ENCODE measurements around the gene TUBB4B.
A peak's percentile ranks its signal among the peaks of the same experiment; 100 is the strongest.

The TUBB4B gene

DNA sequence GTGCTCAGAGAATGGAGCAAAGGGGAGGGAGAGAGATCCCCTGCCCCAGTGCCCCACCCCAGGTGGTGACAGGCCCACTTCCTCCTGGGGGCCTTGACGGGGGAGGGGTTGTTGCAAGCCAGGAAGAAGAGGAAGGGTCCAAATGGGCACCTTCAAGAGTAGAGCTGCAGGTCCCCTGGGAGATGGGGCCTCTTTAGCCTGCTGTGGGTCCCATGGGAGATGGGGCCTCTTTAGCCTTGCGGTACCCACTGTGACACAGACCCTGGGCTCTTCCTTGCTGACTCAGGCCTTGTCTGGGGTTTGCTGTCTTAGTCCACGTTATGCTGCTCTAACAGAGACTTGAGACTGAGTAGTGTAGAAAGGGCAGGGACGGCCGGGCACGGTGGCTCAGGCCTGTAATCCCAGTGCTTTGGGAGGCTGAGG, 26.9 kb downstream of the TUBB4B start:
- no peak for DNase-seq (ENCODE audit: insufficient read length, low spot score)
- FAIRE-seq = no peak

DNA sequence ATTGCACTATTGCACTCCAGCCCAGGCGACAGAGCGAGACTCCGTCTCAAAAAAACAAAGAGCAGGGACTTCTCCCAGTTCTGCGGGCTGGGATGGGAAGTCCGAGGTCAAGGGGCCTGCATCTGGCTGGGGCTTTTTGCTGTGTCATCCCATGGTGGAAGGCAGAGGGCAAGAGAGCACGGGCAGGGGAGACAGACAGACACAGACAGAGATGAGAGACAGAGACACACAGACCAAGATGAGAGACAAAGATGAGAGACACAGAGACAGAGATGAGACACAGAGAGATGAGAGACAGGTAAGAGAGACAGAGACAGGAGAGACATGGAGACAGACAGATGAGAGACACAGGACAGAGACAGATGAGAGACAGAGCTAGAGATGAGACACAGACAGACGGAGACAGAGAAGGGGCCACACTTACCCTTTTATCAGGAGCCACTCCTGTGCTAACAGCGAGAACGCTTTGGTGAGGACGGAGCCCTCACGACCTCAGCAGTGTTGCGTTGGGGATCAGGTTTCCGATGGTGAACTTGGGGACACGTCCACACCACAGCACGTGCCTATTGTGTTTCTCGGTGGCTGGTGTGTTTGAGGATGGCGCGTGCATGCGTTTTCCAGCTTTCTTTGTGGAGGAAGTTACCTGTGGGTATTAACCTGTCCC, 27.6 kb downstream of the TUBB4B start:
- DNase-seq (ENCODE audit: insufficient read length, low spot score) = no peak
- FAIRE-seq = no peak

DNA sequence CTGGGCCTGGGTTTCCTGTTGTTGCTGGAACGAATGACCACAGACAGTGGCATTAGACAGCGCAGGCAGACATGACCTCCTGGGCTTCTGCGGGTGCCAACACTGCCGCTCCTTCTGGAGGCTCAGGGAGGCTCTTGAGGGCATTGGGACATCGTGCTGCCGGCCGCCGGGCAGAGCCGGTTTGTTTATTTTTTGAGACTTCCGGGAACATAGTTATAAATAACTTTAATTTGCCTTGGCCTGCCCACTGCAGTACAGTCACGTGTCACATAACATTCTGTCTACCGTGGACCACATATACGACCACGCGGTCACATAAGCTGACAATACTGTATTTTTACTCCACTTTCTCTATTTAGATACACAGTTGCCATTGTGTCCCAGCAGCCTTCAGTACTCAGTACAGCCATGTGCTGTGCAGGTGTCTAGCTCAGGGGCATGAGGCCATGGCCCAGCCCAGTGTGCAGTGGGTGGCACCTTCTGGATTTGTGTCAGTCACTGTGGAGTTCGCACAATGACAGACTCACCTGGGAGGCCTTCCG, 28.2 kb downstream of the TUBB4B start:
- no peak for DNase-seq (ENCODE audit: insufficient read length, low spot score)

DNA sequence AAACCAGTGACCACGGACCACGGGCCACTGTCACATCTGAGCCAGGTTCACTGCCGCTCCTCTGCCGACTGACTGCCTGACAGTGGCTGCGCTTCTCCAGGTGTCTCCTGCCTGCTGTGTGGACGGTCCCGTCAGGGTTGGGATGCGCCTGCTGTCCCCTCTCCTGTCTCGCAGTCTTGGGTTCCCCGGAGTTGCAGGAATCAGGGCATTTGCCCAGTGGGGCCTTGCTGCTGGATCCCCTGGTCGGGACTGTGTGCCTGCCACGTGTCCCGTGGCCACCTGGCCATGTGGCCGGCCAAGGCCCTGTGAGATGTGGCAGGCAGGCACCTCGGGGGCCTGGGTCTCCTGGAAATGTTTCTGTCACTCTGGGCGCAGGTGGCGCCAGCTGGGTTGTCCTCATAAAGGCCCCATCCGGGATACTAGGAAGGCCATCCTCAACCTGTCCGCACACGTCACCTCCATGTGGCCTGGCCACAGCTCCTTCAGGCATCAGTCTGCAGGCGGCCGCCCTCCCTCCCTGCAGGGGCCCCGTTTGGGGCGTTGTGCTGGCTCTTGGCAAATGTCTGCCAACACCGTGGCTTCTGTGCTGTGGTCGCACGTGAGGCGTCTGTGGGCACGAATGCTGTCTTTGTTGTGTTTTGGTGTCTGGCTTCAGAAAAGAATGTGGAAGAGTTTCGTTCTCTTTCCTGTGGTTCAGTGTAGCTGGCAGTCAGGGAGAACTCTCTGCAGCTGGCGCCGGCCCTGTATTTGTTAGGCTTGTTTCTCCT, 30.0 kb downstream of the TUBB4B start:
- no peak for FAIRE-seq
- DNase-seq (ENCODE audit: insufficient read length, low spot score) = no peak

More for the DNA sequence above, 28.2 kb downstream of the TUBB4B start:
- no peak for FAIRE-seq

DNA sequence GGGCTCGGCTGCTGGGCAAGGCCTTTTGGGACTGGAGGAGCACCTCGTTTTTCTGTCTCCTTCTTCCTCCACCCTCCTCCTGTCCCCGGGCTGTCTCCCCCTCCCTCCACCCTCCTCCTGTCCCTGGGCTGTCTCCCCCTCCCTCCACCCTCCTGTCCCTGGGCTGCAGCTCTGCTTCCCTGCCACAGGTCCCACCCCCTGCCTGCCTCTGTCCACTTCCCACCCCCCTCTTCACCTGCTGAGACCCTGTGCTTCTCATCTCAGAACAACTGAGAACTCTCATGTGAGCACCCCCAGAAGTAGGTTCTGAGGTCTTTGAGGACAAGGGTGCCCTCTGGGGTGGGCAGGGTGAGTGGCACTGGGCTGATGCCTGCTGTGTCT, 30.6 kb downstream of the TUBB4B start:
- DNase-seq (ENCODE audit: insufficient read length, low spot score) = no peak
- FAIRE-seq = no peak

DNA sequence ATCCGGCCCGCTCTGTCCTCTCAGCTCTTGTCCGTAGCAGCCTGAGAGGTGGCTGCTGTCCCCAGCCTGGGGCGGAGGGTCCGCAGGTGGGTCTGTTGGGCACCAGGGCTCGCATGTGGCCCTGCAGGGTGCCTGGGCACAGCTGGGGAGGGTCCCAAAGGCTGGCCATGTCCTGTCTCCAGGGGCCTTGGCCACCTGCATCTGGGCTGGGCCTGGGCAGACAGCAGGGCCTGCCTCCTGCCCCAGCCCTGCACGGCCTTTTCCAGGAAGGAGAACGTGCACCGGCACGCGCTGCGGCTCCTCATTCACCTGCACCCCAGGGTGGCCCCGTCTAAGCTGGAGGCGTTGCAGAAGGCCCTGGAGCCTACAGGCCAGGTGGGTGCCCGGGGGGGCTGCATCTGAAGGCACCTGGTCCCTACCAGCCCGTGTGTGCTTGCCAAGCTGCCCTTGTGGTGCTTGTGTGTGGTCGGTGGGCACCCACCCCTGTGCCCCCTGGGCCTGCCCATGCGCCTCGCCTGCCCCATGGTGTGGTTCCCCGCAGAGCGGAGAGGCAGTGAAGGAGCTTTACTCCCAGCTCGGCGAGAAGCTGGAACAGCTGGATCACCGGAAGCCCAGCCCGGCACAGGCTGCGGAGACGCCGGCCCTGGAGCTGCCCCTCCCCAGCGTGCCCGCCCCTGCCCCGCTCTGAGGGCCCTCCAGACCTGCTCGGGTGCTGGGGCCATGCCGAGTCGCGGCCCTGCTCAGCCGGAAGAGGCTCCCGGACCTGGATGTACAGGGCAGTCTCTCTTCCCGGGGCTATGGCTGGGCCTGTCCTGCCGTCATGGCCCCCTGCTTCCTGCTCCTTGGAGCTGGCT, 31.4 kb downstream of the TUBB4B start:
- FAIRE-seq (no peak), DNase-seq (ENCODE audit: insufficient read length, low spot score) (no peak)

DNA sequence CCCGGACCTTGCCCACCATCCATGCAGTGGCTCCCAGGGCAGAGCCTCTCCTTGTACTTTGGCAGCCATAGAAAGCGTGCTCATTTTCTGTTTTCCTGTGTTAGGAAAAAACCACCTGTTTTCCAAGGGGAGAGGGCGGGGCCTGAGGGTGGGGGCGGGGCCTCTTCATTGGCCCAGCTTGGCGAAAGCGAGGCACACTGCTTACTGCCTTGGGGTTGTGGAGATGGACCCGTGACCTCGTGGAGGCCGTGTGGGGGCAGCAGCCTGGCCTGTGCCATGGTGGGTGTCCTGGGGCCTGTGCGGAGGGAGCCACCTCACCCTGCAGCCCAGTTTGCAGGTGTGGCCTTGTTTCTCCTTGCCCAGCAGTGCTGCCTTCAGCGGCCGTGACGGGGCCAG, 32.0 kb downstream of the TUBB4B start:
- FAIRE-seq (no peak), DNase-seq (ENCODE audit: insufficient read length, low spot score) (no peak)

DNA sequence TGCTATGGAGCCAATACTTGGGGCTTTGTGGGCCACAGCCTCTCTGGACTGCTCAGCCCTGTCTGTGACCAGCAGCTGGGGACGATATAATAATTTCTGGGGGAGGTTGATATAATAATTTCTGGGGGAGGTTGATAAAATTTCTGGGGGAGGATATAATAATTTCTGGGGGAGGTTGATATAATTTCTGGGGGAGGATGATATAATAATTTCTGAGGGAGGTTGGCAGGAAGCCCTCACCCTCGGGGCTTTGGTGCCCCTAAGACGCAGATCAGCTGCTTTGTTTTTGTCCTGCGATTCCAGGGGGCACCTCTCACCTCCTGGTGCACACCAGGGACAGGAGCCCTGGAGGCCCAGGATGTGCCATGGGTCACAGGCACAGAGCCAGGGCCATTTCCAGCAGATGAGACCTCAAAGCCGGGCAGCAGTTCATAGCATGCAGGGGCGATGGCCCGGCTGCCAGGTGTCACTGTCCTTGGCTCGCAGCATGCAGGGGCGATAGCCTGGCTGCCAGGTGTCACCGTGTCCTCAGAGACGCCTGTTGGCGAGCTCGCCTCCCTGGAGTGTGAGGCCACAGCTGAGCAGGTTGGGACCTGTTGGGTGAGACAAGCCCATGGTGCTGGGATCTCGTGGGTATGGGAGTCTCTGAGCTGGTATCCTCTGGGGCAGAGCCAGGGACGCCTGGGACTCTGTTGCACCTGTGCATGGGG, 32.7 kb downstream of the TUBB4B start:
- FAIRE-seq (no peak), DNase-seq (ENCODE audit: insufficient read length, low spot score) (no peak)

DNA sequence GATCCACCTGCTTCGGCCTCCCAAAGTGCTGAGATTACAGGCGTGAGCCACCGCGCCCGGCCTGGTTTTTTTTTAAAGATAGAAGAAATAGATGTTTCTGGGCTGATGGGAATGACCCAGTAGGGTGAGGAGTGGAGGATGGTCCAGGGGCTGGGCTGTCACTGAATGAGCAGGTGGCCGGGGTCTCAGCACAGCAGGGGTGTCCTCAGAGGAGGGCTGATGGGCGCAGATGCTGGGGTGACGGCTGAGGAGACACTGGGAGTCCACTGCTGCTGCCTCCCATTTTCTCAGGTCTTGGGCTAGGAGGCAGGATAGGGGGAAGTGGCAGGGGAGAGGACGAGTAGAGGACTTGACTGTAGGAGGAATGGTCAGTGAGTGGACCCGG, 34.1 kb downstream of the TUBB4B start:
- FAIRE-seq (no peak), DNase-seq (ENCODE audit: insufficient read length, low spot score) (no peak)

DNA sequence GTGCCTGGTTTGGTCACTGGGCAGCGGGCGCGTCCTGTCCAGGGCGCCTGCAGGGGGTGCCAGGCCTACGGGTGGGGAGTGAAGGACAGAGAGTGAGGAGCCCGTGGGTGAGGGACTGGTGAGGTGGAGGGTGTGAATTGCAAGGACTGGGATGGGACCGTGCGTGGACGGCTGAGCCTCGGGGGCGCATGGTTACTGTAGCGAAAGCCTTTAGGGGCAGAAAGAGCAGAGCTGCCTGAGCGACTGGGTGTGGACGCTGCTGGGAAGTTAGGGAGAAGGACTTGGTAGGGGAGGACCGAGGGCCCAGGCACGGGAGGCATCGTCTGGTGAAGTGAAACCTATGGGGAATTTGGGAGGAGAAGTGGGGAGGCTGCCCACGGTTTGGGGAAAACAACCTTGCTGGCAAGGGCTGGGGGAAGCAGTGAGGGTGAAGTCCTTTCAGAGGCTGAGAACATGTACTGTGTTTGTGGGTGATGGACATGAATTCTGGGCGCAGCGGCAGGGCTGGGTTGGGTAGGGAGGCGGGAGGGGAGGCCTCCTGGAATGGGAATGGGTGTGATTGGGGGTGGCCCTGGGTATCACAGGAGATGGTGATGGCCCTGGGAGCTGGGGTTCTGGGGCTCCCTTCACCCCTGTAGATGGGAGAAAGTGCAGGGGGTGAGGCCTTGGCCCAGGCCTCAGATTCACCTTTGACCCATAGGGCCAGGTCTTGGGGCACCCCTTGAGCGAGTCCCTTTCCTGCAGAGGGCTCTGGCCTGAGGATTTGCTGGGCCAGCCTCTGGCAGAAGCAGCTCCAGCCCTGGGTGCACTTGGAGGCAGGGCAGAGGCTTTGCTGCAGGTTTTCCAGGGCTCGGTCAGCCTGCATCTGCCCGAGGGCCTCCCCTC, 34.7 kb downstream of the TUBB4B start:
- FAIRE-seq (no peak), DNase-seq (ENCODE audit: insufficient read length, low spot score) (no peak)

DNA sequence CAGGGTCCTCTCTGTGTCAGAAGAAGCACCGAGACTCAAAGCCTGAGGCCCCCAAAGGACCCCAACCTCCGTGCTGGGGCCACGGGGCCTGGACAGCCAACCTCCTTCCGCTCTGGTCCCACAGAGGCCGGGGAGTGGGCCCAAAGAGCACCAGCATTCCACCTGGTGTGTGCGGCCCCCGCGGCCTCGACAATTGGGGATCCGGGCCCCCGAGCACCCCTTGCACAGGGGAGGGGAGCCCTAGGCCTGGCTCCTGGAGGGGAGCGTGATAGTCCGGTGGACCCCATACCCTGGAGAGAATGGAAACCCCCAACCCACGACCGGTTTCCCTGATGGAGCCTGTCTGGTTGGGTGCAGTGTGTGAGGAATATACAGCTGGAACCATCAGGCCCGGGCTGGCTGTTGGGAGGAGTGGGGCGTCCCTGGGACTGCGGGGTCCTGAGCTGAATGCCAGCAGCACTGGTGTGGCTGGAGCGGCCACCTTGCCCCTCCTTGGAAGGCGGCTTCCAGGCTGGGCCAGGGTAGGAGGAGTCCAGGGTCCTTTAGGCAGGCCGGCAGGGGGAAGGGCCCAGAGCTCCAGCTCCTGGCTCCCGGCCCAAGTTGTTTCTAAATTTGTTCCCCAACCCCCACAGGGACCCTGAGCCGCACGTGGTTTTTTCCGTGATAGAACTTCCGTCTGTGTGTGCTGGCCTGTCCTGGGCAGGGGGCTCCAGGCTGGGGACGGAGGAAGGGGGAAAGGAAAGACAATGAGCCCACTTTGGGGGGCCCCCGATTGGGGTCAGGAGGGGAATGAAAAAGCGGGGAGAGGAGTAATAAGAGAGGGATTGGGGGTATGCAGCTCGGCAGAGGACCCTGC, 35.6 kb downstream of the TUBB4B start:
- DNase-seq (ENCODE audit: insufficient read length, low spot score) (no peak), FAIRE-seq (no peak)

DNA sequence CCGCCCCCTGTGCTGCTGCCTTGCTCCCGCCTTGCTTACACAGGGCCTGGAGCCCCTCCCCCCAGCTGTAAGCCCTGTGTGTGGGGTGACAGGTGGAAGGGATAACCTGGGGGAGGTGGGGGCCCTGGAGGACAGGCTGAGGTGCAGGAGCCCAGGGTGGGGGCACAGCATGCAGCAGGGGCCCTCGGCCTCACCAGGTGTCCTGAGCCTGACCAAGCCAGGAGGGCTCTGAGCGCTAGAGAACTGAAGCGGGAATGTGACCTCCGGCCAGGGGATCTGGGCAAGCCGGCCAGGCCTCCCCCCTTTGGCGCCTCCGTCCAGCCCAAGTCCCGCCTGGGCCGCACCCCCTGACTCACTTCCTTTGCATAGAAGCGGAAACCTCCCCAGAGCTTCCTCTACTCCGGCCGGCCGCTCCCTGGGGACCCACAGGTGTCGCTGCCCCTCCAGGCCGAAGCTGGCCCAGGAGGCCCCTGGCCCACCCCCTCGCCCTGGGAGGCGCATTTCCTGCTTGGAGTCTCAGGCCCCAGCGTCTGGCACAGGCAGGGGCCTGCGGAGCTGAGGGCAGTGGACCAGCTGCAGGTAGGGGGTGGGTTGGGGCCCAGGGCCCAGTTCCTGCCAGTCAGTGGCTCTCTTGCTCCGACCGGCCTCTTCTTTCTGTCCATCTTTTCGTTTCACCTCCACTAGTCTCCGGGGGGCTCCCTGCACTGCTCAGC, 36.4 kb downstream of the TUBB4B start, which contains the start of gene TOR4A:
TOR4A (plus strand) TSS at position 398 of the 713 bp plus-strand sequence. CDS start 964 bp downstream, outside the sequence.
- peak; percentile 92 for DNase-seq (ENCODE audit: insufficient read length, low spot score)
- no peak for FAIRE-seq

DNA sequence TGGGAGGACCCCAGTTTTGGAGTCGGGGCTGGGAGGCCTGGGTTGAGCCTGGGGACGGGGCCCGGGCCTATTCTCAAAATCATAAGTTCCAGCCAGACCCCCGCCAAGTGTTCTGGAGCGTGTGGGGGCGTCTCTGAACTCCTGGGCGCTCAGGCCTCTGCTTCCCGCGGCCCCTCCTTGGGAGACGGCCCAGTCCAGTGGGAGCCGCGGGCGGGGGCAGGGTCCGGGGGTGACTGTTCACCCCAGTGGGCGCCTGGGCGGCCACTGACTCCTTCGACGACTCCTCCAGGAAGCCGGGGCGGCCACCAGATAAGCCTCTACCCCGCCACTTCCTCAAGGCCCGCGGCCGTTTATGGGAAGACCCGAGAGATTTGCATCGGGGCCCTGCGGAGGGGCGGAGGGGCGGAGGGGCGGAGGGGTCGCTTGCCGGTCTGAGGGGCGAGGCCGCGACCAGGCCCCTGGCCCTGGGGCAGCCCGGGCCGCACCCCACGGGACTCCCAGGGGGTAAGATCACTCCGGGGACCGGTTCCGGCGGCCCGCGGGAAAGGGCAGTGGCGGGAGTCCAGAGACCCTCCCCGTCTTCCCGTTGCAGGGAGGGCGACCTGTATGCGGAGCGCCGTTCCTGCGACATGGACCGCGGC, 37.1 kb downstream of the TUBB4B start:
- no peak for DNase-seq (ENCODE audit: insufficient read length, low spot score)
- no peak for FAIRE-seq

DNA sequence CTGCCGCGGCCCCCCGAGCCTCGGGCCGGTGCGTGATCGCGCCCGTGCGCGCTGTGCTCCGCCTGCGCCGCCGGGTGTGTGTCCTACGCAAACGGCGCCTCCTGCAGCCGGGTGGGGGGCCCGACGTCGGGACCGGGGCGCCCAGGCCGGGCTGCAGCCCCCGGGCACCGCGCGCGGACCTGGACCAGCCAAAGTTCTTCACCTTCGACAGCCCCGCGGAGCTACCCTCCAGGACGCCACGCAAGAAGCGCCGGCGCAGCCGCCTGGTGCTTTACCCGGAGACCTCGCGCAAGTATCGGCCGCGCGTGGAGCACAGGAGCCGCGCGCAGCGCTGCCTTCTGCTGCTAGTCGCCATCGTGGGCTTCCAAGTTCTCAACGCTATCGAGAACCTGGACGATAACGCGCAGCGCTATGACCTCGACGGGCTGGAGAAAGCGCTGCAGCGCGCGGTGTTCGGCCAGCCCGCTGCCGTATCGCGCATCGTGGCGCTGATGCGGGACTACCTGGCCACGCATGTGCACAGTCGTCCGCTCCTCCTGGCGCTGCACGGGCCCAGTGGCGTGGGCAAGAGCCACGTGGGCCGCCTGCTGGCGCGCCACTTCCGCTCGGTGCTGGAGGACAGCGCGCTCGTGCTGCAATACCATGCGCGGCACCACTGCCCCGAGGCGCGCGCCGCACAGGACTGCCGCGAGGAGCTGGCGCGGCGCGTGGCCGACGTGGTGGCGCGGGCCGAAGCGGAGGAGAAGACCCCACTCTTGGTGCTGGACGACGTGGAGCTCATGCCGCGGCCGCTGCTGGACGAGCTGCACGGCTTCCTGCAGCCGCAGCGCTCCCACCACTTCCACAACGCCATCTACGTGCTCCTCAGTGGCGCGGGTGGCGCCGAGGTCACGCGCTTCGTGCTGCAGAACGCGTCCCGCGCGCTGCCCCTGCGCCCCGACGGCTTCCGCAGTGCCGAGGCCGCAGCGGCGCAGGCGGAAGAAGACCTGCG, 37.9 kb downstream of the TUBB4B start:
- DNase-seq (ENCODE audit: insufficient read length, low spot score) = no peak
- no peak for FAIRE-seq

DNA sequence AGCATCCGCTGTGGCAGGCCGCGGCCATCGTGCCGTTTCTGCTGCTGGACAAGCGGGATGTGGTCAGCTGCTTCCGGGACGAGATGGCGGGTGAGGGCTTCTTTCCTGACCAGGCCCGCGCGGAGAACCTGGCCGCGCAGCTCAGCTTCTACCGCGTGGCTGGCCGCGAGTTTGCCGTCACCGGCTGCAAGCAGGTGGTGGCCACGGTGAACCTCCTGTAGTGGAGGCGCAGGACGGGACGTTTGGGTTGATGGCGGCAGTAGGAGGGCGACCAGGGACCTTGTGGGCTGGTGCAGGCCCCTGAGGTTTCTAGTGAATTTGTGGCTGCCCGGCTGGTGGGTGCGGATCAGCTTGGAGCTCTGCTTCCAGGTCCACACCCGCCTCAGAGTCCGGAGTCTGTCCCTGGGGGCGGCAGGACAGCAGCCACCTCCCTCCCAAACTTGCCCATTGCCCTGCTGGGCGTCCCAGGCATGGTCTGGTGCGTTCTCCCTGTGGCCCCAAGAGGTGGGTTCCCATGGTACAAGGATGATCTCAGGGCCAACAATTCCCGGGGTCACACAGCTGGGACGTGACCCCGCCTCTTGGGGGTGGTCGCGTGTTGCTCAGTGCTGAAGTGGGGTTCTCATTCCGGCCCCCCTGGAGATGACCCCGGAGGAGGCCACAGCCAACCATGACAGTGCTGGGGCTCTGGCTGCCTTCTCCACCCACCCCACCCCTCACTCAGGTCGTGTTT, 38.8 kb downstream of the TUBB4B start:
- DNase-seq (ENCODE audit: insufficient read length, low spot score) = no peak
- FAIRE-seq = no peak
